ENCODE data around the gene PGD. TPM values are rescaled to one million over a fixed set of nuclear protein-coding genes. Genes with fewer than 3 reads are reported as not detected.

PGD gene
- total RNA-seq, 1 experiment from 2014 or later = 70.6 TPM

DNA sequence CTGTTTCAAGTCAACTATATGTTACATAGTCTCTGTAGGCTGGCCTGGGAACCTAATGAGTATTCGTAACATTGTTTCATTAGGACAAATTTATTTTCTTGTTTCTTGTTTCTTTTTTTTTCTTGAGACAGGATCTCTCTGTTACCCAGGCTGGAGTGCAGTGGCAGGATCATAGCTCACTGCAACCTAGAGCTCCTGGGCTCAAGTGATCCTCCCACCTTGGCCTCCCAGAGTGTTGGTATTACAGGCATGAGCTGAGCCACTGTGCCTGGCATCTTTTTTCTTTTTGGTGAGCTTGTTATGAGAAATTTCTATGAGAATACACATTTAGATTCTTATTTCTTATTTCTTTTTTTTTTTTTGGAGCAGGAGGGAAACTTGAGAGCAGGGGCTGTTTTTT is 38.2 kb downstream of the PGD start:
- intact Hi-C loops (cut with micrococcal nuclease) = no loop called here
- TF ChIP-seq, protein P1, sequence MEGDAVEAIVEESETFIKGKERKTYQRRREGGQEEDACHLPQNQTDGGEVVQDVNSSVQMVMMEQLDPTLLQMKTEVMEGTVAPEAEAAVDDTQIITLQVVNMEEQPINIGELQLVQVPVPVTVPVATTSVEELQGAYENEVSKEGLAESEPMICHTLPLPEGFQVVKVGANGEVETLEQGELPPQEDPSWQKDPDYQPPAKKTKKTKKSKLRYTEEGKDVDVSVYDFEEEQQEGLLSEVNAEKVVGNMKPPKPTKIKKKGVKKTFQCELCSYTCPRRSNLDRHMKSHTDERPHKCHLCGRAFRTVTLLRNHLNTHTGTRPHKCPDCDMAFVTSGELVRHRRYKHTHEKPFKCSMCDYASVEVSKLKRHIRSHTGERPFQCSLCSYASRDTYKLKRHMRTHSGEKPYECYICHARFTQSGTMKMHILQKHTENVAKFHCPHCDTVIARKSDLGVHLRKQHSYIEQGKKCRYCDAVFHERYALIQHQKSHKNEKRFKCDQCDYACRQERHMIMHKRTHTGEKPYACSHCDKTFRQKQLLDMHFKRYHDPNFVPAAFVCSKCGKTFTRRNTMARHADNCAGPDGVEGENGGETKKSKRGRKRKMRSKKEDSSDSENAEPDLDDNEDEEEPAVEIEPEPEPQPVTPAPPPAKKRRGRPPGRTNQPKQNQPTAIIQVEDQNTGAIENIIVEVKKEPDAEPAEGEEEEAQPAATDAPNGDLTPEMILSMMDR (IDR thresholded peaks at IDR 0.05; ENCODE audit: unreplicated experiment) = no peak
- ChIA-PET CTCF (interaction anchor here (0.6 to 1.7 kb wide), 4 partner anchors 8 to 57 kb away, joined by 3 to 10 read pairs (median 4); no protein-coding TSS in a partner anchor), POLR2A (interaction anchor here (0.6 to 1.1 kb wide), 3 partner anchors 16 to 56 kb away, joined by 3 read pairs; no protein-coding TSS in a partner anchor)
- DNase-seq (ENCODE audit: unreplicated experiment) = no peak
- Mint-ChIP-seq H3K27me3 (ENCODE audit: insufficient read depth, unreplicated experiment) (no peaks in the 10 kb centered on the region), H3K36me3 (ENCODE audit: insufficient read depth, unreplicated experiment) (peaks cover 15% of the 10 kb centered on the region), H3K27ac (ENCODE audit: low read depth, unreplicated experiment) (no peak overlapping the region), H3K4me1 (ENCODE audit: insufficient read depth, unreplicated experiment) (peaks cover 4% of the 10 kb centered on the region), H3K4me3 (ENCODE audit: unreplicated experiment) (no peak overlapping the region), H3K9me3 (ENCODE audit: unreplicated experiment) (no peaks in the 10 kb centered on the region)
- no TSS peak for BruUV-seq (replicated peaks)

DNA sequence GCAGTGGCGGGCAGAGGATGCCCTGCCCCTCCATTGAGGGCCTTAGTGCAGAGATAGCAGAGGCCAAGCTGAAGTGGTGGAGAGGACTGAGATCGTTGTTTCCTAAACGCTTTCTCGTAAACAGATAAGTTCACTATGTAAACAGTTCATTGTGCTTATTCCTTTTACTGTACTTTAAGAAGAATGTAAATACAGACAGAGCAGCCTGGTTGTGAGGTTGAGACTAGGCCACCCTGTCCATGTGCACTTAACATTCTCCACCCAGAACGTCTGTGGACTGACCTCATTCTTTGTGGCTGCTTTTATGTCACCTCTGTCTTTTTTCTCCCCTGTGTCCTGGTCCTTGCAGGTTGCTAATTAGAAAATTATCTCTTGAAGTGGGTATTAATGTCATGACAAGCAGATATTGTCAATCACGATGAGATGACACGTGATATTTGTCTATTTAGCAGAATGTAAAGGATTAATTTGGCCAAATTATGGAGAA is 39.9 kb downstream of the PGD start:
- CTCF ChIA-PET = no interaction called here
- no peaks in the 10 kb centered on the region for H3K27me3 Mint-ChIP-seq (ENCODE audit: insufficient read depth, unreplicated experiment)

DNA sequence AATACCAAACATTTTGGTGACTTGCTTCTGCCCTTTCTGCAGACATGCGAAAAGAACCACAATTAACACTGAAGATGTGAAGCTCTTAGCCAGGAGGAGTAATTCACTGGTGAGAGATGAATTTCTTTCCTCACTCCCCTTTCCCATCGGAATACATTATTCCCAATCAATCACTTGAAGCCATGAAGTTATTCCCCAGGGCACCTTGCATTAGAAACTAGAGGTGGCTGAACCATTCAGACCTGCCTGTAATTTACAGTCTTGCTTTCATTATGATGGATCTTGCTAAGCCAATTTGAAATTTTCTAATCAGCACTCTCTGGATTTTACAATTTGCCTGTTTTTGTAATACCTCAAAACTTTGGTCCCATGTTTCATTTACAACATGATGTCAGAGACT is 41.4 kb downstream of the PGD start:
- intact Hi-C loops (cut with micrococcal nuclease) = no loop called here
- Mint-ChIP-seq H3K4me1 (ENCODE audit: insufficient read depth, unreplicated experiment) (no peaks in the 10 kb centered on the region), H3K27me3 (ENCODE audit: insufficient read depth, unreplicated experiment) (no peaks in the 10 kb centered on the region), H3K9me3 (ENCODE audit: unreplicated experiment) (no peaks in the 10 kb centered on the region), H3K36me3 (ENCODE audit: insufficient read depth, unreplicated experiment) (peaks cover 20% of the 10 kb centered on the region), H3K27ac (ENCODE audit: low read depth, unreplicated experiment) (no peak overlapping the region), H3K4me3 (ENCODE audit: unreplicated experiment) (no peak overlapping the region)
- BruUV-seq (replicated peaks) = no TSS peak
- TF ChIP-seq, protein P1 (IDR thresholded peaks at IDR 0.05; ENCODE audit: unreplicated experiment) = no peak
- no peak for DNase-seq (ENCODE audit: unreplicated experiment)
- ChIA-PET CTCF (no interaction called here), POLR2A (interaction anchor here (0.7 kb wide), 1 partner anchor 16 kb away, joined by 3 read pairs; no protein-coding TSS in a partner anchor)

More for the DNA sequence above, 39.9 kb downstream of the PGD start:
- H3K4me3 Mint-ChIP-seq (ENCODE audit: unreplicated experiment) = no peak overlapping the region
- no peak overlapping the region for H3K27ac Mint-ChIP-seq (ENCODE audit: low read depth, unreplicated experiment)
- no TSS peak for BruUV-seq (replicated peaks)
- POLR2A ChIA-PET = interaction anchor here (0.8 to 1.4 kb wide), 2 partner anchors 9 to 17 kb away, joined by 3 read pairs; no protein-coding TSS in a partner anchor
- DNase-seq (ENCODE audit: unreplicated experiment) = no peak
- H3K9me3 Mint-ChIP-seq (ENCODE audit: unreplicated experiment) = no peaks in the 10 kb centered on the region
- intact Hi-C loops (cut with micrococcal nuclease) = no loop called here
- H3K4me1 Mint-ChIP-seq (ENCODE audit: insufficient read depth, unreplicated experiment) = no peaks in the 10 kb centered on the region
- TF ChIP-seq, protein P1 (IDR thresholded peaks at IDR 0.05; ENCODE audit: unreplicated experiment) = no peak
- H3K36me3 Mint-ChIP-seq (ENCODE audit: insufficient read depth, unreplicated experiment) = peaks cover 20% of the 10 kb centered on the region

GRCh38 chr1:10440794-10441193 is 41.9 kb downstream of the PGD start:
- Mint-ChIP-seq H3K4me3 (ENCODE audit: unreplicated experiment) (no peak overlapping the region), H3K9me3 (ENCODE audit: unreplicated experiment) (no peaks in the 10 kb centered on the region), H3K4me1 (ENCODE audit: insufficient read depth, unreplicated experiment) (no peaks in the 10 kb centered on the region), H3K27me3 (ENCODE audit: insufficient read depth, unreplicated experiment) (no peaks in the 10 kb centered on the region), H3K27ac (ENCODE audit: low read depth, unreplicated experiment) (no peak overlapping the region), H3K36me3 (ENCODE audit: insufficient read depth, unreplicated experiment) (peaks cover 24% of the 10 kb centered on the region)
- no TSS peak for BruUV-seq (replicated peaks)
- ChIA-PET CTCF (no interaction called here), POLR2A (no interaction called here)
- TF ChIP-seq, protein P1 (IDR thresholded peaks at IDR 0.05; ENCODE audit: unreplicated experiment) = no peak
- DNase-seq (ENCODE audit: unreplicated experiment) = no peak
- intact Hi-C loops (cut with micrococcal nuclease) = no loop called here

Data from MCF 10A (cell line).